Activated T-cell treated with anti-CD3 and anti-CD28 coated beads, Interleukin-2, amount 50 U/mL, for 4 hours (primary cell): ENCODE results near the gene CIP2A. TPM values are rescaled to one million over a fixed set of nuclear protein-coding genes. Genes with fewer than 3 reads are reported as not detected.

Experiments
- ATAC-seq, 2 donors: fragments of 200-7000 bp; cut with Tn5 transposase; one replicate each; pipeline ENCODE4 v1.10.0; 2021
- DNase-seq: peaks from one replicate; pipeline ENCODE4 v3.0.0-alpha.2; 2020
- H3K27me3 Mint-ChIP-seq: one replicate; pipeline ENCODE4 v1.8.0; 2021; ENCODE audit warnings: low read depth, mixed read lengths
- H3K36me3 Mint-ChIP-seq: one replicate; pipeline ENCODE4 v1.8.0; 2022; ENCODE audit warnings: mixed read lengths; ENCODE audit not compliant: insufficient read depth
- H3K4me1 Mint-ChIP-seq: one replicate; pipeline ENCODE4 v1.8.0; 2021; ENCODE audit warnings: low read depth, mixed read lengths
- H3K4me3 Mint-ChIP-seq: one replicate; pipeline ENCODE4 v1.8.0; 2021; ENCODE audit warnings: mild to moderate bottlenecking, moderate library complexity, mixed read lengths
- H3K9me3 Mint-ChIP-seq: one replicate; pipeline ENCODE4 v1.8.0; 2021; ENCODE audit warnings: mixed read lengths
- total RNA-seq, 3 donors: library from RNA; stranded (reverse); gene quantifications; one replicate each; pipeline ENCODE4 v1.2.1, GENCODE V29; 2021

CIP2A gene
- total RNA-seq, 3 donors from 2014 or later = 15.4 to 20.3 (median 15.7) TPM

DNA sequence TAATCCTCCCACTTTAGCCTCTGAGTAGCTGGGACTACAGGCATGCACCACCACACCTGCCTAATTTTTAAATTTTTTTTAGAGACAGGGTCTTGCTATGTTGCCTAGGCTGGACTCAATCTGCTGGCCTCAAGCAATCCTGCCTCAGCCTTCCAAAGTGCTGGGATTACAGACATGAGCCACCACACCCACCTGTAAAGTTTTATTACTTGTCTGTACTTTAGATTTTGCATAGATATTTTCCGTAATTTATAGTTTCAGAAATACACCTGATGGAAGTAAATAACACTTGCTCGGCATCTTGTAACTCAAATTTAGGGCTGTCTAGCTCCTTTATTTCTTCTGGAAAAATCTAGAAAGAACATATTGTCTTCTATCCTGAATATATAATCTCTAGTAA, 6.1 kb upstream of the CIP2A start:
- no peak overlapping the region for H3K4me3 Mint-ChIP-seq
- no peaks in the 10 kb centered on the region for H3K36me3 Mint-ChIP-seq
- H3K9me3 Mint-ChIP-seq = no peaks in the 10 kb centered on the region
- H3K4me1 Mint-ChIP-seq = peaks cover 34% of the 10 kb centered on the region
- DNase-seq (no peak), ATAC-seq (no peak)
- no peaks in the 10 kb centered on the region for H3K27me3 Mint-ChIP-seq

DNA sequence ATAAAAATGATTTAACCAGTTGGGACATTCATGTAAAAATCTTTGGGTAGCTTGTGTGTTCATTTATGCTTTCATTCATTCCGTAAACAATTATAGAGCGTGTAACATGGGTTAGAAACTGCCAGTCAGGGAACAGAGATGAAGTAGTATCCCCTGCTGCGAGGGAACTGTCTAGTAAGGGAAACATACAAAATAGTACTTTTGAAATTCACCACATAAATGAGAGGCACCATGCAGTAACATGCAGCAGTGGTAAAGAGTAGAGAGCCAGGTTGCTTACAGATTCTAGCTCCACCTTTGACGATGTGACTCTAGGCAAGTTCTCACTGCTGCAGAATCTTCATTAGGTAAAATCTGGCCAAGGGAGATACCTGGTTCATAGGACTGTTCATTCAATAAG, 1.2 kb upstream of the CIP2A start:
- Mint-ChIP-seq H3K9me3 (no peaks in the 10 kb centered on the region), H3K4me1 (peaks cover 32% of the 10 kb centered on the region), H3K4me3 (peak overlapping the region; percentile 96), H3K36me3 (no peaks in the 10 kb centered on the region), H3K27me3 (no peaks in the 10 kb centered on the region)
- no peak for DNase-seq
- no peak for ATAC-seq

GRCh38 chr3:108589998-108590323, 723 bp upstream of the CIP2A start:
- no peaks in the 10 kb centered on the region for H3K36me3 Mint-ChIP-seq
- peaks cover 32% of the 10 kb centered on the region for H3K4me1 Mint-ChIP-seq
- no peaks in the 10 kb centered on the region for H3K9me3 Mint-ChIP-seq
- DNase-seq (no peak), ATAC-seq (no peak)
- H3K4me3 Mint-ChIP-seq = peak overlapping the region; percentile 96
- no peaks in the 10 kb centered on the region for H3K27me3 Mint-ChIP-seq

- no peak for ATAC-seq
- peaks cover 30% of the 10 kb centered on the region for H3K4me1 Mint-ChIP-seq
- no peaks in the 10 kb centered on the region for H3K27me3 Mint-ChIP-seq
- no peaks in the 10 kb centered on the region for H3K9me3 Mint-ChIP-seq
- H3K36me3 Mint-ChIP-seq = no peaks in the 10 kb centered on the region
- peak overlapping the region; percentile 96 for H3K4me3 Mint-ChIP-seq
- DNase-seq = no peak
These were observed 637 bp downstream of the CIP2A start for GRCh38 chr3:108588601-108589000.

DNA sequence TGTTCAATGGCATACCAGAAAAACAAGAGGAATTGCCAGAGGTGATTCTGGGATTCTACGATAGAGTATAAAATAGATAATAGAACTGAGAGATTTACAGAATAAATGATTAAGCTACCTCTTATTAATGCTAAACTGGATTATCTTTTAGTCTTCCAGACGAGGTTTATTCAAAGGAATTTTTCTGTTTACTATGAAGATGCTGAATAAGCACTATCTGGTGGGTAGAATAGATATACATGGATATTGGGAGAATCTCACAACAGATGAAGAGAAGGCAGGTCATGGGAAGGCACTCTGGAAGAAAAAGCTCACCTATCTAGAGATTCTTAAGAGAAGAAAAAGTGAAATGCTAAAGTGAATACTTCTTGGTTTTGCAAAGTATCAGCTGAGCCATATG, 11.2 kb downstream of the CIP2A start:
- H3K9me3 Mint-ChIP-seq = peaks cover 5% of the 10 kb centered on the region
- no peak overlapping the region for H3K4me3 Mint-ChIP-seq
- no peaks in the 10 kb centered on the region for H3K4me1 Mint-ChIP-seq
- no peaks in the 10 kb centered on the region for H3K27me3 Mint-ChIP-seq
- ATAC-seq (no peak), DNase-seq (no peak)
- peaks cover 12% of the 10 kb centered on the region for H3K36me3 Mint-ChIP-seq

DNA sequence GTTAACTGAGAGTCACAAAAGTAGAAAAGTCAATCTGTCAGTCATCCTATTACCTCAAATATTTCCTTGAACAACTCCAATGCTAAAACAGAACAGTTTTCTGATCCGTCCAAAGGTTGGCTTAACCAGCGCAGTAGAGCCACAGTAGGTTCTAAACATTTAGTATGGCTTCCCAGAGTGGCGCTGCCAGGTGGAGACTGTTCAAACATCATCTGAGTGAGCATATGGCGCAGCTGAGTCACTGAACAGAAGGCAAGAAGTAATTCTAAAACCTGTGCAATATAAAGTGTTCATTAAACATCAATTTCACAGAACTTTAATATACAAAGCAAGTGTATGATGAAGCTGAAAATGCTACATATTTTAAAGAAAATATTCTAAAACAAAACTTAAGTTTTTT, 19.9 kb downstream of the CIP2A start:
- DNase-seq = no peak
- Mint-ChIP-seq H3K9me3 (peaks cover 6% of the 10 kb centered on the region), H3K27me3 (no peaks in the 10 kb centered on the region), H3K4me3 (no peak overlapping the region), H3K4me1 (peaks cover 3% of the 10 kb centered on the region), H3K36me3 (peaks cover 20% of the 10 kb centered on the region)
- ATAC-seq = no peak

DNA sequence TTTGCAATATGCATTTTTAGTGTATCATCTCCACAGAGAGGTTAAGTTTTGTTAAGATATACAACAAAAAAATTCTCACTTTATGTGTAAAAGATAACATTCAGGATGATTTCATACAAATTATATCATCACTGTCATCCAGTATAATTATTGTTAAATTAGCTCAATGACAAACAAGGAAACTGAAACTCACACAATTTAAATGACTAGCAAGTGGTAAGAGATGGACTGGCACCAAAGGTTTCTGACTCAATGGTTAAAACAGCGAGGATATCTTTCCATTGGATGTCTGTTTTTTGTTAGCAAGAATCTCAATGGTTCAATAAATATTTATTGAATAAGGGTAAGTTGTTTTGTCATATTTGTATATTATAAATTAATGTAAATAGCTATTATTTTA, 22.6 kb downstream of the CIP2A start:
- H3K27me3 Mint-ChIP-seq = no peaks in the 10 kb centered on the region
- DNase-seq (no peak), ATAC-seq (no peak)
- H3K36me3 Mint-ChIP-seq = peaks cover 8% of the 10 kb centered on the region
- H3K4me1 Mint-ChIP-seq = peaks cover 3% of the 10 kb centered on the region
- H3K9me3 Mint-ChIP-seq = no peaks in the 10 kb centered on the region
- H3K4me3 Mint-ChIP-seq = no peak overlapping the region

DNA sequence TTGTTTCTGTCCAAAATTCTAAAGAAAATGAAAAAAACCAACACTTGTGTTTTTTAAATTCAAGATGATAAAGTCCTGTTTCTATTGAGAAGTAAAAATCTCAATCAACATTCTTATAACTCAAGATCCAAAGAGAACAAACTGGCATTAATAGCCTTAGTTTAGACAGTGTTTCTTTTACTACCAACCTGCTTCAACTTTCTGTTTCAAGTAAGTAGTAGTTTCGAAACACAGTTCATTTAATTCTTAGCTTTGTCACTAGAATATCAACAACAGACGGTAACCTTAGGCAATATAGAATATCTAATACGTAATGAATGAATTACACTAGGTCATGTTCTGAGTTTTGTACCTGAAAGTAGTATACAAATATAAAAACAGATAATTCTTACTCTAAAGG, 23.7 kb downstream of the CIP2A start:
- DNase-seq = no peak
- no peak overlapping the region for H3K4me3 Mint-ChIP-seq
- H3K9me3 Mint-ChIP-seq = no peaks in the 10 kb centered on the region
- H3K36me3 Mint-ChIP-seq = peaks cover 8% of the 10 kb centered on the region
- no peak for ATAC-seq
- H3K4me1 Mint-ChIP-seq = peaks cover 3% of the 10 kb centered on the region
- no peaks in the 10 kb centered on the region for H3K27me3 Mint-ChIP-seq

DNA sequence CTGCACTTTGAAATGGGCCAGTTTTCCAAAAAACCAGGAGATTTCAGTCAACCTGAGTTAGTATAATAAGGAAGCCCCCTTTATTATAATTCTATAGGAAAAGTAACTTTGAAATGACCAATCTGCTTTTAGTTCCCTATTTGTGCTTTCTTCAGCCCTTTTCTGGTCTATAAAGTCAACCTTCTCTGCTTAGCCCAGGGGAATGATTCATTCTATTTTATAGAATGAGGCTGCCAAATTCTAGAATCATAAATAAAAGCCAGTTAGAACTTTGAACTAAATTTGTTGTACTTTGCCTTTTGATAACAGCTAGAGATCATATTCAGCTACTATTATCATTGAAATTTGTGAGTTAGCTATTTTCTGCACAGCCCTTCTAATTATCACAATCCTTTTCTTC, 24.7 kb downstream of the CIP2A start:
- Mint-ChIP-seq H3K9me3 (no peaks in the 10 kb centered on the region), H3K36me3 (peaks cover 8% of the 10 kb centered on the region), H3K4me3 (no peak overlapping the region), H3K4me1 (peaks cover 3% of the 10 kb centered on the region), H3K27me3 (no peaks in the 10 kb centered on the region)
- DNase-seq (no peak), ATAC-seq (no peak)

DNA sequence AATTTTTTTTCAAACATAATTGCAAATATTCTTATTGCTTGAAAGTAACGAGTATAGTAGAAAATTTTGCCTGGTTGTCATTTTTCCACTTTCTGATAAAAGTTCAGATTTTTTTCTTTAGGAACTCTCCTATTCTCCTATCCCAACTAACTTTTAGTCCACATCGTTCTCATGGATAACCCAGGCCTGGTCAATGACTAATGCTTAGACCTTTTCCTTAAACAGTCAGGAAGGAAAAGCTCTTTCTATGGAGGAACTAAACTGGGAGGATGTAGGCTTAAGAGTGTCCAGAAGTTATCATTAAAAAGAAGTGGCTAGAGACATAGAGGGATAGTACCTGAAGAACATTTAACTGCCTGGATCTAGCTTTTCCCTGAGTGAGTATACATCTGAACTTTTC, 26.7 kb downstream of the CIP2A start:
- ATAC-seq (no peak), DNase-seq (no peak)
- H3K4me3 Mint-ChIP-seq = no peak overlapping the region
- no peaks in the 10 kb centered on the region for H3K9me3 Mint-ChIP-seq
- no peaks in the 10 kb centered on the region for H3K27me3 Mint-ChIP-seq
- H3K4me1 Mint-ChIP-seq = peaks cover 3% of the 10 kb centered on the region
- peaks cover 15% of the 10 kb centered on the region for H3K36me3 Mint-ChIP-seq

DNA sequence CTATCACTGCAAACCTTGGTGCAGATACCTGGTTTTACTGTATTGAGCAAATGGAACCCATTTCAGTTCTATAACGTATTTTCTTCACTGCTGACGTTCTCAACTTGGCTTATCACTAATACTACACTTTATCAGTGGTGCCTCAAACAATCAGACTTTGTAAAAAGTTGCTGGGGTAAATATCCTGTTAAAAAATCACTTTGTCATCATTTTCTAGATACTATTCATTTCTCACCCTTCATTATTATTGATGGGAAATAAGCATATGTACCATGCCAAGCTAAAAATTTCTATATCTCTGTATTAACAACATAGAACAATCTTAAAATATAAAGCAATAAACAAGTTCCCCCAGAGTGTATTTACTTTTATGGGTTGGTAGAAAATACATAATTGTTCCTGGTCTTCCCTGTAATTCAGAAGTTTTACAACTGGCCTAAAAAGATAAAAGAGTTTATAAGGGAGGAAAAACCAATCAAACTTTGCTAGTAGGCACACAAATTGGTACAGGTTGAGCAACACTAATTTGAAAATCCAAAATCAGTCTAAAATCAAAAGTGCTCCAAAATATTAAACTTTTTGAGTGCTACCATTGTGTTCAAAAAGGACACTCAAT, 33.2 kb downstream of the CIP2A start:
- H3K27me3 Mint-ChIP-seq = no peaks in the 10 kb centered on the region
- no peak for ATAC-seq
- no peak for DNase-seq
- no peaks in the 10 kb centered on the region for H3K9me3 Mint-ChIP-seq
- H3K4me3 Mint-ChIP-seq = no peak overlapping the region
- H3K36me3 Mint-ChIP-seq = peaks cover 11% of the 10 kb centered on the region
- H3K4me1 Mint-ChIP-seq = peaks cover 7% of the 10 kb centered on the region

GRCh38 chr3:108554913-108555571, 34.2 kb downstream of the CIP2A start:
- Mint-ChIP-seq H3K27me3 (no peaks in the 10 kb centered on the region), H3K36me3 (peaks cover 11% of the 10 kb centered on the region), H3K4me3 (no peak overlapping the region), H3K4me1 (peaks cover 7% of the 10 kb centered on the region), H3K9me3 (no peaks in the 10 kb centered on the region)
- no peak for DNase-seq
- ATAC-seq = no peak

GRCh38 chr3:108554229-108554628, 35.0 kb downstream of the CIP2A start:
- peaks cover 11% of the 10 kb centered on the region for H3K36me3 Mint-ChIP-seq

DNA sequence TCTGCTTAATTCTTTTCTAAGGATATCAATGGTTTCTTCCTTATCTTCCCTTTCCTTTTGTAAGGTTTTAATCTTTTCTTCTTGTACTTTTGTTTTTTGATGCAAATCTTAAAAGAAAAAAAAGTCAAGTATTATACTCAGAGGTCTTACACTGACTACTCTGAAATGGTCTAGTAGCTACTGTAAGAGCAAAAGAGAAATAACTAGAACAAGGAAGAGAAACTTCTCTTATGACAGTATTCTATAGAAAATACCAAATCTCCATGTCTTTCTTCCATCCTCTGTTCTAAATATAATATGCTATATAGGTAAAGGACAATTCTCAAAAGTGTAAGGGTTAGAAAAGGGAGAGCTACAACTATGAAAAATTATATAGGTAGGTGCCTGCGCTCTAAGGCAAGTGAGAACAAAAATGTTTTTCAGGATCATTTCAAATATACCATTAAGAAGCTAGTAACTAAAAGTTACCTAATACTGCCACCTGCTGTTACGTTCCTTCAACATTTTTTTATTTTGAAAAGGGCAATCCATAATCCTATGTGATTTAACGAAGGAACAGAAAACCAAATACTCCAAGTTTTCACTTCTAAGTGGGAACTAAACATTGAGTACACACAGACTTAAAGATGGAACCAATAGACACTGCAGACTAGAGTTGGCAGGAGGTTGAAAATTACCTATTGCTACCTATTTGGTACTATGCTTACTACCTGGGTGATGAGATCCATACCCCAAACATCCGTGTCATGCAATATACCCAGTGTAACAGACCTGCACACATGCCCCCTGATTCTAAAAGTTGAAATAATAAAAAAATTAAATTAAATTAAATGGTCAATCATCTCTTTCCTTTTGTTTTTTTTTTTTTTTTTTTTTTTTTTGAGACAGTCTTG, 36.7 kb downstream of the CIP2A start:
- Mint-ChIP-seq H3K4me1 (peaks cover 7% of the 10 kb centered on the region), H3K4me3 (no peak overlapping the region), H3K9me3 (no peaks in the 10 kb centered on the region), H3K36me3 (peaks cover 2% of the 10 kb centered on the region), H3K27me3 (no peaks in the 10 kb centered on the region)
- DNase-seq (no peak), ATAC-seq (no peak)

More at GRCh38 chr3:108554229-108554628, 35.0 kb downstream of the CIP2A start:
- H3K27me3 Mint-ChIP-seq = no peaks in the 10 kb centered on the region
- H3K4me1 Mint-ChIP-seq = peaks cover 7% of the 10 kb centered on the region
- no peak for ATAC-seq
- no peak for DNase-seq
- no peaks in the 10 kb centered on the region for H3K9me3 Mint-ChIP-seq
- H3K4me3 Mint-ChIP-seq = no peak overlapping the region

- H3K9me3 Mint-ChIP-seq = no peaks in the 10 kb centered on the region
- peaks cover 2% of the 10 kb centered on the region for H3K36me3 Mint-ChIP-seq
- no peak for DNase-seq
- peaks cover 18% of the 10 kb centered on the region for H3K4me1 Mint-ChIP-seq
- H3K4me3 Mint-ChIP-seq = no peak overlapping the region
- ATAC-seq = no peak
- no peaks in the 10 kb centered on the region for H3K27me3 Mint-ChIP-seq
These were observed 40.4 kb downstream of the CIP2A start for GRCh38 chr3:108548886-108549285.
